HG02798 (cell line): ENCODE results near the gene LGALS12.
A peak's percentile ranks its signal among the peaks of the same experiment; 100 is the strongest.

ENCODE experiments used
- ATAC-seq: cut with Tn5 transposase; IDR thresholded peaks from one replicate; pipeline ENCODE4 v1.9.1; 2021; ENCODE audit warnings: mild to moderate bottlenecking; ENCODE audit not compliant: unreplicated experiment, poor library complexity

The LGALS12 gene

GRCh38 chr11:63505857-63506528 is at the start of gene LGALS12:
Gene LGALS12, plus strand, starts transcription at chr11:63506084. Its CDS starts 375 bp downstream, at chr11:63506459.
- ATAC-seq = no peak

- no peak for ATAC-seq
Measured at GRCh38 chr11:63459586-63459985, 46.3 kb upstream of the LGALS12 start.

GRCh38 chr11:63462137-63462536 is 43.7 kb upstream of the LGALS12 start:
- ATAC-seq = no peak

GRCh38 chr11:63470311-63470710 is 35.6 kb upstream of the LGALS12 start:
- ATAC-seq = no peak

- no peak for ATAC-seq
Measured at GRCh38 chr11:63472372-63472771, 33.5 kb upstream of the LGALS12 start.

GRCh38 chr11:63476618-63477017 is 29.3 kb upstream of the LGALS12 start:
- ATAC-seq = no peak

- ATAC-seq = peak; percentile 36
Measured at GRCh38 chr11:63478896-63479295, 27.0 kb upstream of the LGALS12 start.

GRCh38 chr11:63480039-63480438 is 25.8 kb upstream of the LGALS12 start:
- no peak for ATAC-seq

- no peak for ATAC-seq
Measured at GRCh38 chr11:63485777-63486176, 20.1 kb upstream of the LGALS12 start.

- no peak for ATAC-seq
Measured at GRCh38 chr11:63488789-63489188, 17.1 kb upstream of the LGALS12 start.

- ATAC-seq = no peak
Measured at GRCh38 chr11:63489879-63490278, 16.0 kb upstream of the LGALS12 start.

- ATAC-seq = no peak
Measured at GRCh38 chr11:63490551-63491239, 15.2 kb upstream of the LGALS12 start, which contains the start of gene PLAAT5. Gene PLAAT5, minus strand, starts transcription at chr11:63491167. Its CDS starts 133 bp downstream, at chr11:63491034.

- no peak for ATAC-seq
Measured at GRCh38 chr11:63491240-63491587, 14.7 kb upstream of the LGALS12 start.

GRCh38 chr11:63491636-63492372 is 14.1 kb upstream of the LGALS12 start:
- ATAC-seq = no peak

GRCh38 chr11:63492441-63492840 is 13.4 kb upstream of the LGALS12 start:
- no peak for ATAC-seq

- ATAC-seq = no peak
Measured at GRCh38 chr11:63493127-63493526, 12.8 kb upstream of the LGALS12 start.

GRCh38 chr11:63494975-63495374 is 10.9 kb upstream of the LGALS12 start:
- ATAC-seq = no peak

GRCh38 chr11:63499874-63500273 is 6.0 kb upstream of the LGALS12 start:
- ATAC-seq = no peak

GRCh38 chr11:63501236-63501635 is 4.6 kb upstream of the LGALS12 start:
- ATAC-seq = no peak

- ATAC-seq = no peak
Measured at GRCh38 chr11:63502252-63502820, 3.5 kb upstream of the LGALS12 start.

GRCh38 chr11:63503492-63503891 is 2.4 kb upstream of the LGALS12 start:
- no peak for ATAC-seq
